Adrenal gland (tissue), 12 donors: Measurements from ENCODE around the gene ADGRB2. TPM values are rescaled to one million over a fixed set of nuclear protein-coding genes. Genes with fewer than 3 reads are reported as not detected.

Experiments used
- DNase-seq, 7 donors: peaks; one replicate each; pipeline ENCODE4 v3.0.0-alpha.2; 2019 to 2020
- H3K27ac ChIP-seq, 5 donors: fragments of 200-600 bp; sonication (generic) in 4 of 5; 1 replicate in 3 of 5; 2 replicates in 2 of 5; pipeline versions ENCODE4 v1.5.1 to v1.8.0; 2016 to 2020; ENCODE audit warnings: mild to moderate bottlenecking in 1 of 5
- H3K27me3 ChIP-seq: fragments of 200-600 bp; 2 replicates; pipeline ENCODE4 v1.8.0; 2021
- H3K36me3 ChIP-seq, 2 donors: fragments of 200-600 bp; replicated peaks in 1 of 2; 1 replicate in 1 of 2; 2 replicates in 1 of 2; pipeline versions ENCODE4 v1.5.1 to v1.8.0; 2018 to 2022
- H3K4me1 ChIP-seq, 2 donors: fragments of 200-600 bp; replicated peaks in 1 of 2; 1 replicate in 1 of 2; 2 replicates in 1 of 2; pipeline versions ENCODE4 v1.5.1 to v1.8.0; 2018 to 2021
- H3K4me3 ChIP-seq, 4 donors: fragments of 200-600 bp; sonication (generic) in 3 of 4; one replicate each; pipeline ENCODE4 v1.5.1; 2016 to 2018
- H3K9me3 ChIP-seq, 3 donors: fragments of 200-600 bp; sonication (generic) in 1 of 3; replicated peaks in 1 of 3; 1 replicate in 2 of 3; 2 replicates in 1 of 3; pipeline versions ENCODE4 v1.5.1 to v1.8.0; 2016 to 2021
- CTCF ChIP-seq, 6 experiments: fragments of 450-650 bp in 4 of 6; fragments of 200-600 bp in 2 of 6; sonication (generic) in 1 of 6; IDR thresholded peaks; 1 replicate in 5 of 6; 2 replicates in 1 of 6; pipeline versions ENCODE4 v1.5.1 to v1.8.0; 2016 to 2021; ENCODE audit warnings: antibody characterized with exemption in 6 of 6, mild to moderate bottlenecking in 2 of 6, moderate library complexity in 1 of 6
- POLR2A ChIP-seq, 2 donors: fragments of 450-650 bp; IDR thresholded peaks; one replicate each; pipeline ENCODE4 v1.6.1; 2017; ENCODE audit warnings: antibody characterized with exemption in 2 of 2, mild to moderate bottlenecking in 2 of 2, moderate library complexity in 1 of 2
- WGBS, 4 donors: extraction: QIAGEN DNeasy Blood & Tissue Kit in 2 of 4; methylation state at CpG; one replicate each; pipeline versions ENCODE4 v1.1.5 to v1.1.7; 2013 to 2017; 5-methylcytosine and 5-hydroxymethylcytosine counted together
- intact Hi-C, 2 donors: fragments of 100-400 bp; cut with DNase I; formaldehyde crosslinking; loops; one replicate each; pipeline versions ENCODE4 v1.14.1 to v1.15.0; 2022 to 2023
- polyA plus RNA-seq, 3 donors: library from polyadenylated mRNA; stranded (reverse); fragments of 200-250 nt in 2 of 3; fragments of 350-450 nt in 1 of 3; fragmentation: Illumina TruSeq in 1 of 3; extraction: RNeasy Lipid Tissue Mini Kit (QIAGEN cat#74804) in 1 of 3; gene quantifications; one replicate each; pipeline ENCODE4 v1.2.3, GENCODE V29; 2013 to 2014
- total RNA-seq, 9 donors: library from RNA; depleted of rRNA in 4 of 9; stranded (reverse); fragments of >200 nt in 4 of 9; fragments of 120-200 nt in 1 of 9; fragmentation: NEBNext Ultra II Directional in 1 of 9; extraction: Animal tissue kit (Norgen Biotek cat#: 25700) in 1 of 9; gene quantifications; one replicate each; pipeline versions ENCODE4 v1.1.0 to v1.2.4, GENCODE V29; 2013 to 2023
- donor health status: healthy with polysubstance abuse.
- donor health status: Bipolar disorder and iron deficiency.
- donor health status: DM: yes; HTN: yes; CAD: no.
- donor health status: DM: no; HTN: no; CAD: no.
- donor health status: DM: no; HTN: no; CAD: no.
- donor health status: DM: yes; HTN: yes; CAD: no.

The ADGRB2 gene
- total and polyA plus RNA-seq, 12 donors, result 1.8 to 57.3 (median 5.1) TPM

GRCh38 chr1:31715087-31715872, 48.9 kb downstream of the ADGRB2 start:
- Histone ChIP-seq H3K36me3 (no peaks in the 10 kb centered on the region), H3K27ac (peak overlapping the region; percentile 85 to 97 (median 95)), H3K4me1 (peaks cover 26 to 38% of the 10 kb centered on the region in 2 donors), H3K9me3 (no peaks in the 10 kb centered on the region), H3K4me3 (peak overlapping the region in 2 of 4 donors; percentile 35 to 40), H3K27me3 (no peaks in the 10 kb centered on the region)
- TF ChIP-seq POLR2A (IDR thresholded peaks at IDR 0.05) (peak; percentile 31 to 77), CTCF (IDR thresholded peaks at IDR 0.05) (peak; percentile 77 to 88 (median 83))
- peak; percentile 93 to 97 (median 96) for DNase-seq
- WGBS, 4 donors, result 1 to 3% (median 2%) methylated on average over 14 to 44 of the region's 44 CpGs
- intact Hi-C loops, result loop anchor here in 1 of 2 donors (10.0 kb wide), 1 partner anchor 50 kb away; no protein-coding TSS in a partner anchor

- Histone ChIP-seq H3K9me3 (no peaks in the 10 kb centered on the region), H3K36me3 (no peaks in the 10 kb centered on the region), H3K27me3 (no peaks in the 10 kb centered on the region), H3K4me1 (peaks cover 26 to 38% of the 10 kb centered on the region in 2 donors), H3K4me3 (peak overlapping the region in 2 of 4 donors; percentile 35 to 40), H3K27ac (peak overlapping the region; percentile 85 to 97 (median 95))
- intact Hi-C loops, result loop anchor here in 1 of 2 donors (10.0 kb wide), 1 partner anchor 50 kb away; no protein-coding TSS in a partner anchor
- peak; percentile 81 to 90 (median 87) for DNase-seq
- WGBS, 4 donors, result 0 to 3% (median 2%) methylated on average over 13 to 39 of the region's 39 CpGs
- TF ChIP-seq CTCF (IDR thresholded peaks at IDR 0.05) (peak in 4 of 6 experiments; percentile 19 to 34 (median 28)), POLR2A (IDR thresholded peaks at IDR 0.05) (no peak)
These were observed 49.6 kb downstream of the ADGRB2 start for GRCh38 chr1:31714442-31715086.

GRCh38 chr1:31712630-31713029, 51.5 kb downstream of the ADGRB2 start:
- no peak for TF ChIP-seq CTCF (IDR thresholded peaks at IDR 0.05)
- no peak for TF ChIP-seq POLR2A (IDR thresholded peaks at IDR 0.05)
- no peaks in the 10 kb centered on the region for H3K9me3 ChIP-seq
- DNase-seq, result peak; percentile 59 to 85 (median 79)
- WGBS, 4 donors, result 8 to 18% (median 15%) methylated on average over 1 of the region's 1 CpG
- H3K4me3 ChIP-seq, result no peak overlapping the region
- no peaks in the 10 kb centered on the region for H3K36me3 ChIP-seq
- intact Hi-C loops, result loop anchor here in 1 of 2 donors (10.0 kb wide), 1 partner anchor 48 kb away; no protein-coding TSS in a partner anchor
- no peaks in the 10 kb centered on the region for H3K27me3 ChIP-seq
- H3K27ac ChIP-seq, result peak overlapping the region in 4 of 5 donors; percentile 16 to 97 (median 96)
- peaks cover 26 to 38% of the 10 kb centered on the region in 2 donors for H3K4me1 ChIP-seq

GRCh38 chr1:31712068-31712467, 52.1 kb downstream of the ADGRB2 start:
- no peaks in the 10 kb centered on the region for H3K36me3 ChIP-seq
- intact Hi-C loops, result loop anchor here in 1 of 2 donors (10.0 kb wide), 1 partner anchor 47 kb away; no protein-coding TSS in a partner anchor
- DNase-seq, result no peak
- 70 to 83% (median 77%) methylated on average over 4 of the region's 4 CpGs for WGBS, 4 donors
- no peaks in the 10 kb centered on the region for H3K27me3 ChIP-seq
- no peak for TF ChIP-seq POLR2A (IDR thresholded peaks at IDR 0.05)
- no peak for TF ChIP-seq CTCF (IDR thresholded peaks at IDR 0.05)
- no peak overlapping the region for H3K4me3 ChIP-seq
- peaks cover 26 to 38% of the 10 kb centered on the region in 2 donors for H3K4me1 ChIP-seq
- H3K27ac ChIP-seq, result peak overlapping the region in 4 of 5 donors; percentile 16 to 97 (median 96)
- no peaks in the 10 kb centered on the region for H3K9me3 ChIP-seq
